ENCODE results near the gene ARHGEF3. TPM values are rescaled to one million over a fixed set of nuclear protein-coding genes. Genes with fewer than 3 reads are reported as not detected.

The ARHGEF3 gene
- polyA plus RNA-seq, 5 donors = 19.7 to 23.2 (median 22.7) TPM

GRCh38 chr3:56823984-56824703 lies 22.4 kb upstream of the ARHGEF3 start:
- no peak for DNase-seq

GRCh38 chr3:56823421-56823926 lies 21.7 kb upstream of the ARHGEF3 start:
- no peak for DNase-seq

- no peak for DNase-seq
These were observed 20.8 kb upstream of the ARHGEF3 start for GRCh38 chr3:56822501-56822900.

GRCh38 chr3:56819016-56819809 lies 17.5 kb upstream of the ARHGEF3 start:
- no peak for DNase-seq

GRCh38 chr3:56818156-56818985 lies 16.6 kb upstream of the ARHGEF3 start:
- no peak for DNase-seq

GRCh38 chr3:56817646-56818045 lies 15.9 kb upstream of the ARHGEF3 start:
- no peak for DNase-seq

GRCh38 chr3:56816061-56816460 lies 14.3 kb upstream of the ARHGEF3 start:
- no peak for DNase-seq

- DNase-seq = no peak
These were observed 13.8 kb upstream of the ARHGEF3 start for GRCh38 chr3:56815589-56815988.

- DNase-seq = no peak
These were observed 11.9 kb upstream of the ARHGEF3 start for GRCh38 chr3:56813653-56813960.

- DNase-seq = no peak
These were observed 11.3 kb upstream of the ARHGEF3 start for GRCh38 chr3:56812754-56813652.

- no peak for DNase-seq
These were observed 9.9 kb upstream of the ARHGEF3 start for GRCh38 chr3:56811546-56812202.

GRCh38 chr3:56810577-56811545 lies 9.1 kb upstream of the ARHGEF3 start:
- DNase-seq = no peak

GRCh38 chr3:56806407-56806806 lies 4.7 kb upstream of the ARHGEF3 start:
- DNase-seq = no peak

- no peak for DNase-seq
These were observed 1.0 kb upstream of the ARHGEF3 start for GRCh38 chr3:56802790-56803189.

- DNase-seq = no peak
These were observed 613 bp upstream of the ARHGEF3 start for GRCh38 chr3:56802378-56802745.

GRCh38 chr3:56800832-56801661 lies 702 bp downstream of the ARHGEF3 start:
- no peak for DNase-seq

GRCh38 chr3:56800130-56800831 lies 1.5 kb downstream of the ARHGEF3 start:
- no peak for DNase-seq
